ENCODE measurements around the gene CNTNAP3B.
"Not testable (repeated sequence)": the region's sequence is repeated elsewhere in the genome, so short reads cannot be mapped to it uniquely, and the experiment has no call there.

Gene CNTNAP3B

GRCh38 chr9:42018220-42018922, 110.9 kb downstream of the CNTNAP3B start:
- in situ Hi-C loops (cut with HindIII; ENCODE audit: low sequenced_read_pairs); H3K4me3 ChIP-seq (ENCODE audit: low read depth, low read length): not testable (repeated sequence)
- peak; percentile 39 for DNase-seq (ENCODE audit: low read depth, low spot score)

- DNase-seq (ENCODE audit: low read depth, low spot score); in situ Hi-C loops (cut with HindIII; ENCODE audit: low sequenced_read_pairs); H3K4me3 ChIP-seq (ENCODE audit: low read depth, low read length): not testable (repeated sequence)
Observed at GRCh38 chr9:42014317-42014716, 114.9 kb downstream of the CNTNAP3B start.

- in situ Hi-C loops (cut with HindIII; ENCODE audit: low sequenced_read_pairs); H3K4me3 ChIP-seq (ENCODE audit: low read depth, low read length); DNase-seq (ENCODE audit: low read depth, low spot score): not testable (repeated sequence)
Observed at GRCh38 chr9:41991607-41992006, 137.6 kb downstream of the CNTNAP3B start.

- H3K4me3 ChIP-seq (ENCODE audit: low read depth, low read length); DNase-seq (ENCODE audit: low read depth, low spot score); in situ Hi-C loops (cut with HindIII; ENCODE audit: low sequenced_read_pairs): not testable (repeated sequence)
Observed at GRCh38 chr9:41980271-41980670, 149.0 kb downstream of the CNTNAP3B start.

GRCh38 chr9:41977965-41978600, 151.1 kb downstream of the CNTNAP3B start:
- in situ Hi-C loops (cut with HindIII; ENCODE audit: low sequenced_read_pairs); DNase-seq (ENCODE audit: low read depth, low spot score); H3K4me3 ChIP-seq (ENCODE audit: low read depth, low read length): not testable (repeated sequence)

- in situ Hi-C loops (cut with HindIII; ENCODE audit: low sequenced_read_pairs); DNase-seq (ENCODE audit: low read depth, low spot score); H3K4me3 ChIP-seq (ENCODE audit: low read depth, low read length): not testable (repeated sequence)
Observed at GRCh38 chr9:41974906-41975305, 154.3 kb downstream of the CNTNAP3B start.

GRCh38 chr9:41953007-41953406, 176.2 kb downstream of the CNTNAP3B start:
- DNase-seq (ENCODE audit: low read depth, low spot score); in situ Hi-C loops (cut with HindIII; ENCODE audit: low sequenced_read_pairs); H3K4me3 ChIP-seq (ENCODE audit: low read depth, low read length): not testable (repeated sequence)

GRCh38 chr9:41941738-41942137, 187.5 kb downstream of the CNTNAP3B start:
- H3K4me3 ChIP-seq (ENCODE audit: low read depth, low read length); in situ Hi-C loops (cut with HindIII; ENCODE audit: low sequenced_read_pairs); DNase-seq (ENCODE audit: low read depth, low spot score): not testable (repeated sequence)
- peak; percentile 23 for TF ChIP-seq CTCF (IDR thresholded peaks at IDR 0.05; ENCODE audit: low read depth, low read length)

GRCh38 chr9:41938143-41938542, 191.1 kb downstream of the CNTNAP3B start:
- H3K4me3 ChIP-seq (ENCODE audit: low read depth, low read length); DNase-seq (ENCODE audit: low read depth, low spot score); in situ Hi-C loops (cut with HindIII; ENCODE audit: low sequenced_read_pairs): not testable (repeated sequence)

GRCh38 chr9:41935727-41936126, 193.5 kb downstream of the CNTNAP3B start:
- DNase-seq (ENCODE audit: low read depth, low spot score); in situ Hi-C loops (cut with HindIII; ENCODE audit: low sequenced_read_pairs); H3K4me3 ChIP-seq (ENCODE audit: low read depth, low read length): not testable (repeated sequence)

- in situ Hi-C loops (cut with HindIII; ENCODE audit: low sequenced_read_pairs); DNase-seq (ENCODE audit: low read depth, low spot score); H3K4me3 ChIP-seq (ENCODE audit: low read depth, low read length): not testable (repeated sequence)
Observed at GRCh38 chr9:41929172-41929571, 200.1 kb downstream of the CNTNAP3B start.

- H3K4me3 ChIP-seq (ENCODE audit: low read depth, low read length); DNase-seq (ENCODE audit: low read depth, low spot score); in situ Hi-C loops (cut with HindIII; ENCODE audit: low sequenced_read_pairs): not testable (repeated sequence)
Observed at GRCh38 chr9:41917374-41917773, 211.9 kb downstream of the CNTNAP3B start.

- DNase-seq (ENCODE audit: low read depth, low spot score); H3K4me3 ChIP-seq (ENCODE audit: low read depth, low read length); in situ Hi-C loops (cut with HindIII; ENCODE audit: low sequenced_read_pairs): not testable (repeated sequence)
Observed at GRCh38 chr9:41905488-41905887, 223.7 kb downstream of the CNTNAP3B start.

GRCh38 chr9:41902762-41903161, 226.5 kb downstream of the CNTNAP3B start:
- in situ Hi-C loops (cut with HindIII; ENCODE audit: low sequenced_read_pairs); DNase-seq (ENCODE audit: low read depth, low spot score); H3K4me3 ChIP-seq (ENCODE audit: low read depth, low read length): not testable (repeated sequence)

- DNase-seq (ENCODE audit: low read depth, low spot score); H3K4me3 ChIP-seq (ENCODE audit: low read depth, low read length); in situ Hi-C loops (cut with HindIII; ENCODE audit: low sequenced_read_pairs): not testable (repeated sequence)
Observed at GRCh38 chr9:41898720-41899343, 230.4 kb downstream of the CNTNAP3B start.

- in situ Hi-C loops (cut with HindIII; ENCODE audit: low sequenced_read_pairs); DNase-seq (ENCODE audit: low read depth, low spot score); H3K4me3 ChIP-seq (ENCODE audit: low read depth, low read length): not testable (repeated sequence)
Observed at GRCh38 chr9:41874557-41874956, 254.7 kb downstream of the CNTNAP3B start.
